Effector memory CD4-positive, alpha-beta T cell (primary cell): ENCODE data around the gene KCNIP2.

Experiments
- DNase-seq, 3 donors: peaks; one replicate each; pipeline ENCODE4 v3.0.0-alpha.2; 2020
- H3K27ac ChIP-seq: 2 replicates; pipeline ENCODE4 v1.7.0; 2013; ENCODE audit warnings: mild to moderate bottlenecking, low read length, moderate library complexity; ENCODE audit not compliant: insufficient read depth, poor library complexity, severe bottlenecking
- H3K27me3 ChIP-seq: replicated peaks from 2 replicates; pipeline ENCODE4 v1.7.0; 2013; ENCODE audit warnings: mild to moderate bottlenecking, low read length; ENCODE audit not compliant: insufficient read depth, control insufficient read depth, poor library complexity, severe bottlenecking
- H3K36me3 ChIP-seq: 2 replicates; pipeline ENCODE4 v1.7.0; 2013; ENCODE audit warnings: mild to moderate bottlenecking, low read length, moderate library complexity; ENCODE audit not compliant: control insufficient read depth, insufficient read depth
- H3K4me1 ChIP-seq: 2 replicates; pipeline ENCODE4 v1.7.0; 2013; ENCODE audit warnings: low read length, mild to moderate bottlenecking; ENCODE audit not compliant: control insufficient read depth, insufficient read depth, poor library complexity, severe bottlenecking
- H3K4me3 ChIP-seq: 2 replicates; pipeline ENCODE4 v1.7.0; 2013; ENCODE audit warnings: low read length, low read depth, mild to moderate bottlenecking; ENCODE audit not compliant: insufficient read depth, poor library complexity, severe bottlenecking
- H3K9me3 ChIP-seq: 2 replicates; pipeline ENCODE4 v1.7.0; 2013; ENCODE audit warnings: mild to moderate bottlenecking, low read length, moderate library complexity; ENCODE audit not compliant: control insufficient read depth

Gene KCNIP2

DNA sequence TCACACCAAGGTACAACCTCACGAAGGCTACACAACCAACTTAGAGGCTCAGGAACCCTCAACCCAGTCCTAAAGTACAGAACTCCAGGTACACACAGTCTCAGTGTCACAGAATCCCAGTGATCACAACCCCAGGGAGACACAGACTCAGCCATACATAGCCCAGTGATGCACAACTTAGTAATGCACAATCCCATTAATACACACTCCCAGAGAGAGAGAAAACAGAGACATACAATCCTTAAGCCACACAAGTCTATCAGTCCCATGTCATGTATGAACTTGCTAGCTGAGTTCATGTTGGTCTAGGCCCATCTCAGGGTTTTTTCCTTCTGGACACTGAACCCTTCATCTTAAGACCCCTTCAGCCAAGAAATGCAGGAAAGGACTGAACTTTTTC is 4.6 kb downstream of the KCNIP2 start:
- no peaks in the 10 kb centered on the region for H3K27me3 ChIP-seq
- H3K9me3 ChIP-seq = no peaks in the 10 kb centered on the region
- H3K27ac ChIP-seq = no peak overlapping the region
- H3K36me3 ChIP-seq = no peaks in the 10 kb centered on the region
- DNase-seq = no peak
- no peak overlapping the region for H3K4me3 ChIP-seq
- H3K4me1 ChIP-seq = peaks cover 48% of the 10 kb centered on the region

DNA sequence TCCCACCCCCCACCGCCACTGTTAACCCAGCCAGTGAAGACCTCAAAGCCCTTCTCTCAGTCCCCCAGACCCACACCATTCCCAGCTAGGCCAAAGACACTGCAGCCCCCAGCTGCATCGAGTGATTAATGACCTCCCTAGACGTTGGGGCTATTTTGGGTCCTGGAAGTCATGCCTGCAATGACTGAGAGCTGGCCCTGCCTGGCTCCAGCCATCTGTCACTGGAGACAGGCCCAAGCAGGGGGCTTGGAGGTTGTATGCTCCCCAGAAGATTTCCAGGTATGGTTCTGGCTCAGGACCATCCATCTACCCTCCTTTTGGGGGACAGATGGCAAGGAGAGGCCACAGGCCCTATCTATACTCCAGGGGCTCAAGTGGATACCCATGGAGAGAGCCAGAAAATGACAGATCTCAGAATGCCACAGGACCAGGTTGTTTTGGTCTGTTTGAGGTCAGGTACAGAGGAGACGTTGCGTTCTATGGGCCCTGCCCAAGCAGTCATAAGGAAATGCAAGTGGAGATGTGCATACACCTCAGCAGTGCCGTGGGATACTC is 5.1 kb downstream of the KCNIP2 start:
- Histone ChIP-seq H3K4me1 (peaks cover 52% of the 10 kb centered on the region), H3K4me3 (no peak overlapping the region), H3K9me3 (no peaks in the 10 kb centered on the region), H3K27ac (no peak overlapping the region), H3K27me3 (no peaks in the 10 kb centered on the region), H3K36me3 (no peaks in the 10 kb centered on the region)
- no peak for DNase-seq

DNA sequence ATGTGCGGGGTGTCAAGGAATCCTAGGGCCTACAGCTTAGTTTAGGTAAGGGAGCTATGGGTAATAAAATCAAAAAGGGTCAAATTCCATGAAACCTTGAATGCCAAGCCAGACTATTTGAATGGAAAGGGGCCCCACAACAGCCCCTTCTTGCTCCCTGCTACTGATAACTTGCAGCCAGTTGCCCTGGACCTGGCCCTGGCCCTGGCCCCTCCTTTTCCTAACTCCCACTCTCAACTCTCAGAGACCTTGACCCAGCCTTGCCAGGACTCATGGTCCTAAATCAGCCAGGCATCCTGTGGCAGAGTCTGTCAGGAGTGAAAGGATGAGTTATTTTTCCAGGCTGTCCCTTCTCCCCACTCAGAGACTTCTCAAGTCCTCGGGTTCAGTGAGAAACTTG is 5.9 kb downstream of the KCNIP2 start:
- Histone ChIP-seq H3K36me3 (no peaks in the 10 kb centered on the region), H3K27me3 (no peaks in the 10 kb centered on the region), H3K4me3 (no peak overlapping the region), H3K9me3 (no peaks in the 10 kb centered on the region), H3K27ac (no peak overlapping the region), H3K4me1 (peaks cover 55% of the 10 kb centered on the region)
- DNase-seq = no peak

- Histone ChIP-seq H3K4me3 (no peak overlapping the region), H3K27ac (no peak overlapping the region), H3K36me3 (no peaks in the 10 kb centered on the region), H3K4me1 (peaks cover 62% of the 10 kb centered on the region), H3K9me3 (no peaks in the 10 kb centered on the region), H3K27me3 (no peaks in the 10 kb centered on the region)
- DNase-seq = no peak
These were observed 8.2 kb downstream of the KCNIP2 start for GRCh38 chr10:101835362-101835761.

DNA sequence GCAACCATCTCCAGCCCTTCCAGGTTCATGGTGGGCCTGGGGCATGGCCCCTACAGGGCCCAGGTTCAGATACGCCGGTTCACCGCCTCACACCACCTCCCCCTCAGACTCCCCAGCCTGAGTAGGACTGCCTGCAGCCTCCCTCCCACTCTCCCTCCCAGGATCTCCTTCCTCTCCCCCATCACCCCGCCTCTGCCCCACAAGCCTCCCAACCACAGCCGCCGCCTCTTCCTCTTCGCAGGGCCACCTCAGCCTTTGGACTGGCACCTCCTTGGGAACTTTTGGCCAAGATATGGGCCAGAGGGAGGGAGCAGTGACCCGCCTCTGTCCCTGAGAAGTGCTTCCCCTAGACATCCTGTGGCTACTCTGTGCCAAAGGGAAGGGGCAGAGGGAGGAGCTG is 9.3 kb downstream of the KCNIP2 start:
- peak overlapping the region; percentile 23 for H3K27ac ChIP-seq
- H3K27me3 ChIP-seq = no peaks in the 10 kb centered on the region
- H3K4me3 ChIP-seq = no peak overlapping the region
- peaks cover 59% of the 10 kb centered on the region for H3K4me1 ChIP-seq
- no peaks in the 10 kb centered on the region for H3K9me3 ChIP-seq
- no peak for DNase-seq
- H3K36me3 ChIP-seq = no peaks in the 10 kb centered on the region

DNA sequence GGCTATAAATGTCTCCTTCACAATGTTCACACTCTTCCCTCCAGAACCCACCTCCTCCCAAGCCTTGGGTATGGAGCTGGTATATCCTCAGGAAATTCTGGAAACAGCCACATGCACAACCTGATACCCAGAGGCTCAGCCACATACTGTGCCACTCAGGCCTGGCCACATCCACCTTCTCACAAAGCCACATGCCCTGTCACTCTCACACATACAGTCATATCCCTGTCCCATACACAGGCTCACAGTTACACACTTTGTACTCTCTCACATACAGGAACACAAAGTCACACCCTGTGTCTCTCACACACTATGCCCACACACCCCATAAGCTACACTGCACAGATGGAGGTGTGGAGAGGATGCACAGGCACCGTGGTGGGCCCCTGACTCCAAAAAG is 10.1 kb downstream of the KCNIP2 start:
- peaks cover 61% of the 10 kb centered on the region for H3K4me1 ChIP-seq
- DNase-seq = no peak
- no peak overlapping the region for H3K4me3 ChIP-seq
- no peaks in the 10 kb centered on the region for H3K27me3 ChIP-seq
- no peaks in the 10 kb centered on the region for H3K9me3 ChIP-seq
- H3K36me3 ChIP-seq = no peaks in the 10 kb centered on the region
- no peak overlapping the region for H3K27ac ChIP-seq

- Histone ChIP-seq H3K36me3 (no peaks in the 10 kb centered on the region), H3K9me3 (no peaks in the 10 kb centered on the region), H3K27me3 (no peaks in the 10 kb centered on the region), H3K27ac (peak overlapping the region; percentile 85), H3K4me3 (no peak overlapping the region), H3K4me1 (peaks cover 61% of the 10 kb centered on the region)
- no peak for DNase-seq
These were observed 11.3 kb downstream of the KCNIP2 start for GRCh38 chr10:101832325-101832771.

DNA sequence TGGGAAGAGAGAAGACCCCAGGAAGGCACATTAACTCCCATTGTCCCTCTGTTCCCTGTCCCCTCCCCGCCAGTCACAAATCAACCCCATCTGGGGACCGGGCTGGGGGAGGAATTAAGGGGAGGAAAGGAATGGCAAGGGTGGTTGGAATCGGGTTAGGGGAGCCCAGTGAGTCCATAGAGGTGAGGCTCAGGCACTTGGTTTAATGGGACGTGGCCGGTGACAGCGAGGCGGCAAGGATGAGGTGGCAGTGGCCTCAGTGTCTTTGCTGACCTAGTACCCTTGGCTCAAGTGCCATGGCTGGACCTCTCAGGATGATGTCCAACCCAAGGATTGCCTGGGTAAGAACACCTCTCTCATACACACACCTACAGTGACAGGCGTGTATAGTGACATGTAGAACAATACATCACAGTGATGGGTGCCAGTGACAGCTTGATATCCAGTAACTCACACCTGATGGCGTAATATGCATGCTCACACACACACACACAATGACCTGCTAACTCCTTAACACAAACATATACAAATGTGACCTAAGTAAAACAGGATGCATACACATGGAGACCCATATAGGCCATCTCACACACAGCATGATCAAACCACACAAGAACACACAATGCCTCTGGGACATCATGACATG is 12.3 kb downstream of the KCNIP2 start:
- no peaks in the 10 kb centered on the region for H3K27me3 ChIP-seq
- peak overlapping the region; percentile 85 for H3K27ac ChIP-seq
- no peak for DNase-seq
- peaks cover 60% of the 10 kb centered on the region for H3K4me1 ChIP-seq
- no peaks in the 10 kb centered on the region for H3K9me3 ChIP-seq
- H3K4me3 ChIP-seq = peak overlapping the region; percentile 43
- H3K36me3 ChIP-seq = no peaks in the 10 kb centered on the region

DNA sequence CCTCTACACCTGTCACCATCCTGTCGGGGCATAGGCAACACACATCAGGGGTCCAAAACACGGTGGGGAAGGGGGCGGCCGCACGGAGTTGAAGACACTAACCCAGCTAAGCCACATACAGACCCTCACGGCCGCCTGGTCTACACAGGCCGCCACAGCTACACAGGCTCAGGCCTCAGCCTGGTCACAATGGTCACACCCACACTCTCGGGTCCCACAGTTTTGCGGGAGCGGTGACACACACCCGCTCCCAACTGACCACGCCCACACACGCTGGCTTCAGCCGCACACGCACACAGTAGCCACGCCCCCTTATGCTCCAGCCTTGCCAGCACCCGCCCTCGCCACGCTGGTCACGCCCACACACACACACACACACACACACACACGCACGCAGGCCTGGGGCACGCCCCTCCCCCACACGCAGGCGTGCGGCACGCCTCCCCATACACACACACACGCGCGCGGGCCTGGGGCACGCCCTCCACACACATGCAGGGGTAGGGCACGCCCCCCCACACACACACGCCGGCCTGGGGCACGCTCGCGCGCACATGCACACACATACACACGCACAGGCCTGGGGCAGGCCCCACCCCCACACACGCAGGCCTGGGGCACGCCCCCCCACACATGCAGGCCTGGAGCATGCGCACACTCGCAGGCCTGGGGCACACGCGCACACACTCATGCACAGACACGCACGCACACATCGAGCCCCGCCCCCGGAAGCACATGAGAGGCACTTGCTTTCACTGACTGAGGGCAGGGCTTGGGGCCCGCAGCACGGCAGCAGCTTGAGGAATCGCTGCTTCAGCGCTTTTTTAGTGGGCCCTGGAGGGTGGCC is 13.1 kb downstream of the KCNIP2 start:
- DNase-seq = peak; percentile 94 to 95 (median 95)
- Histone ChIP-seq H3K27me3 (no peaks in the 10 kb centered on the region), H3K4me1 (peaks cover 52% of the 10 kb centered on the region), H3K4me3 (peak overlapping the region; percentile 43), H3K9me3 (no peaks in the 10 kb centered on the region), H3K27ac (peak overlapping the region; percentile 85), H3K36me3 (no peaks in the 10 kb centered on the region)
